ENCODE data around the gene EMX2. TPM values are rescaled to one million over a fixed set of nuclear protein-coding genes. Genes with fewer than 3 reads are reported as not detected.

EMX2 gene
- total and polyA plus RNA-seq, 2 donors (not counting 3 experiments of a cell fraction or from before 2014, with no cell fraction given), result not detected

- TF ChIP-seq FOS (IDR thresholded peaks at IDR 0.05; ENCODE audit: borderline replicate concordance, insufficient read depth, low read length) (no peak), JUN (IDR thresholded peaks at IDR 0.05; ENCODE audit: borderline replicate concordance, insufficient read depth, insufficient read length, low read depth) (no peak), GATA2 (IDR thresholded peaks at IDR 0.05; ENCODE audit: insufficient read depth, insufficient read length, low read depth, low read length) (no peak), MAX (IDR thresholded peaks at IDR 0.05; ENCODE audit: insufficient read depth, insufficient read length) (no peak), EZH2 (IDR thresholded peaks at IDR 0.05; ENCODE audit: borderline replicate concordance, low read depth, low read length, severe bottlenecking) (no peak), POLR2AphosphoS5 (IDR thresholded peaks at IDR 0.05; ENCODE audit: insufficient read depth, low read depth, low read length) (no peak), MYC (IDR thresholded peaks at IDR 0.05; ENCODE audit: low read depth, low read length) (no peak), POLR2A (IDR thresholded peaks at IDR 0.05; ENCODE audit: low read depth, low read length) (no peak)
- TF ChIP-seq, protein P1, sequence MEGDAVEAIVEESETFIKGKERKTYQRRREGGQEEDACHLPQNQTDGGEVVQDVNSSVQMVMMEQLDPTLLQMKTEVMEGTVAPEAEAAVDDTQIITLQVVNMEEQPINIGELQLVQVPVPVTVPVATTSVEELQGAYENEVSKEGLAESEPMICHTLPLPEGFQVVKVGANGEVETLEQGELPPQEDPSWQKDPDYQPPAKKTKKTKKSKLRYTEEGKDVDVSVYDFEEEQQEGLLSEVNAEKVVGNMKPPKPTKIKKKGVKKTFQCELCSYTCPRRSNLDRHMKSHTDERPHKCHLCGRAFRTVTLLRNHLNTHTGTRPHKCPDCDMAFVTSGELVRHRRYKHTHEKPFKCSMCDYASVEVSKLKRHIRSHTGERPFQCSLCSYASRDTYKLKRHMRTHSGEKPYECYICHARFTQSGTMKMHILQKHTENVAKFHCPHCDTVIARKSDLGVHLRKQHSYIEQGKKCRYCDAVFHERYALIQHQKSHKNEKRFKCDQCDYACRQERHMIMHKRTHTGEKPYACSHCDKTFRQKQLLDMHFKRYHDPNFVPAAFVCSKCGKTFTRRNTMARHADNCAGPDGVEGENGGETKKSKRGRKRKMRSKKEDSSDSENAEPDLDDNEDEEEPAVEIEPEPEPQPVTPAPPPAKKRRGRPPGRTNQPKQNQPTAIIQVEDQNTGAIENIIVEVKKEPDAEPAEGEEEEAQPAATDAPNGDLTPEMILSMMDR (IDR thresholded peaks at IDR 0.05; ENCODE audit: extremely low read depth in 1 of 2, insufficient read depth in 1 of 2, low read depth in 1 of 2, low read length in 2 of 2), result no peak
- ChIA-PET POLR2A (no interaction called here), CTCF (no interaction called here)
- H3K9me1 ChIP-seq (replicated peaks; ENCODE audit: control insufficient read depth, extremely low read depth, insufficient read depth, low read length), result no peaks in the 10 kb centered on the region
- no peak overlapping the region for H3K4me3 ChIP-seq (replicated peaks in 1 of 3; ENCODE audit: insufficient read depth in 1 of 3, low read depth in 1 of 3, low read length in 3 of 3)
- H3K27ac ChIP-seq (ENCODE audit: insufficient read depth, low read depth, low read length), result no peak overlapping the region
- H2AFZ ChIP-seq (ENCODE audit: low read depth, low read length), result no peak overlapping the region
- dilution Hi-C loops (cut with MboI; ENCODE audit: extremely low pct_ligation_motif_present, low sequenced_read_pairs), result no loop called here
- FAIRE-seq, result no peak
- H3K79me2 ChIP-seq (ENCODE audit: control insufficient read depth, insufficient read depth, low read length), result no peaks in the 10 kb centered on the region
- BruUV-seq (replicated peaks), result no TSS peak
- H3K4me2 ChIP-seq (ENCODE audit: insufficient read depth, low read length), result no peak overlapping the region
- H3K27me3 ChIP-seq (ENCODE audit: control insufficient read depth in 2 of 2, insufficient read depth in 2 of 2, low read length in 2 of 2), result no peaks in the 10 kb centered on the region
- H4K20me1 ChIP-seq (replicated peaks; ENCODE audit: control insufficient read depth, extremely low read depth, insufficient read depth, low read length), result no peaks in the 10 kb centered on the region
- intact Hi-C loops (cut with micrococcal nuclease), result no loop called here
- no peak for DNase-seq (ENCODE audit: low read depth, low spot score)
- no peaks in the 10 kb centered on the region for H3K4me1 ChIP-seq (ENCODE audit: control insufficient read depth, extremely low read depth, insufficient read depth, low read length)
- H3K9me3 ChIP-seq (replicated peaks; ENCODE audit: control insufficient read depth, insufficient read depth, low read length), result no peaks in the 10 kb centered on the region
- H3K9ac ChIP-seq (replicated peaks; ENCODE audit: extremely low read depth, insufficient read depth, low read length), result no peak overlapping the region
- no peaks in the 10 kb centered on the region for H3K36me3 ChIP-seq (ENCODE audit: control insufficient read depth in 2 of 2, extremely low read depth in 1 of 2, insufficient read depth in 2 of 2, low read length in 2 of 2)
Measured at GRCh38 chr10:117569610-117570390, 27.3 kb downstream of the EMX2 start.
